Psoas muscle (tissue), 8 donors: ENCODE results near the gene NIPAL3. TPM values are rescaled to one million over a fixed set of nuclear protein-coding genes. Genes with fewer than 3 reads are reported as not detected.
A peak's percentile ranks its signal among the peaks of the same experiment; 100 is the strongest.

Experiments
- ATAC-seq, 4 donors: fragments of 200-7000 bp; cut with Tn5 transposase; one replicate each; pipeline ENCODE4 v1.9.1; 2020; ENCODE audit warnings: moderate library complexity in 3 of 4, mild to moderate bottlenecking in 2 of 4
- DNase-seq, 2 donors: peaks; one replicate each; pipeline ENCODE4 v3.0.0-alpha.2; 2020
- H3K27ac ChIP-seq: fragments of 200-600 bp; one replicate; pipeline ENCODE4 v1.8.0; 2022
- H3K27me3 ChIP-seq, 3 donors: fragments of 200-600 bp in 1 of 3; one replicate each; pipeline versions ENCODE4 v1.6.1 to v1.8.0; 2013 to 2022; ENCODE audit warnings: low read length in 2 of 3, mild to moderate bottlenecking in 2 of 3, moderate library complexity in 1 of 3; ENCODE audit not compliant: insufficient read depth in 3 of 3
- H3K36me3 ChIP-seq, 2 donors: fragments of 200-600 bp in 1 of 2; one replicate each; pipeline versions ENCODE4 v1.6.1 to v1.8.0; 2013 to 2022; ENCODE audit warnings: low read depth in 1 of 2, mild to moderate bottlenecking in 1 of 2, moderate library complexity in 1 of 2; ENCODE audit not compliant: insufficient read depth in 1 of 2
- H3K4me1 ChIP-seq: fragments of 200-600 bp; one replicate; pipeline ENCODE4 v1.8.0; 2022
- H3K4me3 ChIP-seq: fragments of 200-600 bp; one replicate; pipeline ENCODE4 v1.8.0; 2022; ENCODE audit warnings: mild to moderate bottlenecking
- H3K9me3 ChIP-seq: fragments of 200-600 bp; one replicate; pipeline ENCODE4 v1.8.0; 2022
- WGBS, 3 donors: extraction: QIAGEN DNeasy Blood & Tissue Kit; methylation state at CpG; one replicate each; pipeline versions ENCODE4 v1.1.6 to v1.1.7; 2013; 5-methylcytosine and 5-hydroxymethylcytosine counted together
- intact Hi-C, 2 donors: fragments of 100-400 bp; cut with DNase I; formaldehyde crosslinking; loops; one replicate each; pipeline versions ENCODE4 v1.11.0 to v1.14.2; 2022
- long read RNA-seq, 2 donors: library from polyadenylated mRNA; unstranded; transcript quantifications; one replicate each; pipeline ENCODE4 v2.0.0, GENCODE V29; 2021
- polyA plus RNA-seq, 3 donors: library from polyadenylated mRNA; stranded (reverse); fragments of 200-250 nt; gene quantifications; one replicate each; pipeline ENCODE4 v1.2.3, GENCODE V29; 2013
- total RNA-seq, 4 donors: library from RNA; stranded (reverse); fragmentation: NEBNext Ultra II Directional in 2 of 4; extraction: Animal tissue kit (Norgen Biotek cat#: 25700) in 2 of 4; gene quantifications; one replicate each; pipeline versions ENCODE4 v1.2.1 to v1.2.4, GENCODE V29; 2021 to 2023
- TF ChIP-seq, protein P1 (sequence below): fragments of 200-600 bp; IDR thresholded peaks from one replicate; pipeline ENCODE4 v1.8.0; 2022; ENCODE audit warnings: antibody characterized with exemption
- donor health status: healthy with polysubstance abuse.
- donor health status: DM: no; HTN: no; CAD: no; lungs with moderate emphysema.
- donor health status: Bipolar disorder and iron deficiency.
- donor health status: healthy.
- donor health status: DM: yes; HTN: yes; CAD: no.
- donor health status: DM: no; HTN: no; CAD: no.
- donor health status: DM: no; HTN: no; CAD: no.
- donor health status: DM: yes; HTN: yes; CAD: no.

NIPAL3 gene
- total RNA-seq: 10 to 100 TPM in 1 of 4 donors, 1 to 10 TPM in 3; 3.5 to 10.9 (median 5.2) TPM
- 1 to 10 TPM; 1.1 to 5.0 (median 1.8) TPM for polyA plus RNA-seq
- long read RNA-seq, donor 1, partial matches to known transcripts: 0 of 4 reads
- long read RNA-seq, donor 1, other reads (novel, unspliced or antisense): 1 of 4 reads
- long read RNA-seq, donor 2, partial matches to known transcripts: 2 of 6 reads
- long read RNA-seq, donor 2, other reads (novel, unspliced or antisense): 0 of 6 reads

- 4 to 5% (median 4%) methylated on average over 26 to 28 of the region's 28 CpGs for WGBS, 3 donors
- H3K4me1 ChIP-seq: no peaks in the 10 kb centered on the region
- DNase-seq (peak; percentile 98), ATAC-seq (peak; percentile 95 to 97 (median 96))
- no peaks in the 10 kb centered on the region for H3K36me3 ChIP-seq
- H3K27me3 ChIP-seq: peaks cover 0 to 4% (median 0%) of the 10 kb centered on the region in 3 donors
- H3K4me3 ChIP-seq: peak within 1 kb of the TSS; percentile 75
- H3K9me3 ChIP-seq: no peaks in the 10 kb centered on the region
- TF ChIP-seq, protein P1, sequence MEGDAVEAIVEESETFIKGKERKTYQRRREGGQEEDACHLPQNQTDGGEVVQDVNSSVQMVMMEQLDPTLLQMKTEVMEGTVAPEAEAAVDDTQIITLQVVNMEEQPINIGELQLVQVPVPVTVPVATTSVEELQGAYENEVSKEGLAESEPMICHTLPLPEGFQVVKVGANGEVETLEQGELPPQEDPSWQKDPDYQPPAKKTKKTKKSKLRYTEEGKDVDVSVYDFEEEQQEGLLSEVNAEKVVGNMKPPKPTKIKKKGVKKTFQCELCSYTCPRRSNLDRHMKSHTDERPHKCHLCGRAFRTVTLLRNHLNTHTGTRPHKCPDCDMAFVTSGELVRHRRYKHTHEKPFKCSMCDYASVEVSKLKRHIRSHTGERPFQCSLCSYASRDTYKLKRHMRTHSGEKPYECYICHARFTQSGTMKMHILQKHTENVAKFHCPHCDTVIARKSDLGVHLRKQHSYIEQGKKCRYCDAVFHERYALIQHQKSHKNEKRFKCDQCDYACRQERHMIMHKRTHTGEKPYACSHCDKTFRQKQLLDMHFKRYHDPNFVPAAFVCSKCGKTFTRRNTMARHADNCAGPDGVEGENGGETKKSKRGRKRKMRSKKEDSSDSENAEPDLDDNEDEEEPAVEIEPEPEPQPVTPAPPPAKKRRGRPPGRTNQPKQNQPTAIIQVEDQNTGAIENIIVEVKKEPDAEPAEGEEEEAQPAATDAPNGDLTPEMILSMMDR: peak; percentile 64
- intact Hi-C loops: loop anchor here in 1 of 2 donors (10.0 kb wide), 1 partner anchor 219 kb away; no protein-coding TSS in a partner anchor
- no peak within 1 kb of the TSS for H3K27ac ChIP-seq
Observed at GRCh38 chr1:24415334-24415909, at the start of gene NIPAL3. TSS of gene NIPAL3 (plus strand) at chr1:24415802. CDS start at chr1:24419548, 3,746 bp downstream.

DNA sequence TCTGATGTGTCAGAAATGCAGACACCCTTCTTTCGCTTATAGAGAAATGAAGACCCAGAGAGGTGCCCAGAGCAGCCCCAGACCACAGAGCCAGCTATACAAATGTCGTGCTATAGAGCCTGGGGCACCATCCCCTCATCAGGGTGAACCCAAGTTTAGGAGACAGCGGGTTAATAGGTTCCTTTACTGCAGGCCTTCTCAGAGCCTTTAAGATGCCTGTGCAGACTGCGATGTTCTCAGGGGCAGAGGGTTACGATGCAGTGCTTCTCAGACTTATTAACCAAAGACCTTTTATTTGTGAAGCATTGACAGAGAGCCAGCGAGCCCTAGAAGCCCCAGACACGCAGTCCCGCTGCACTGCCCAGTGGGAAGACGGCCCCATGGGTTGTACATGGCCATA, 48.9 kb upstream of the NIPAL3 start:
- no peak for DNase-seq
- Histone ChIP-seq H3K27me3 (no peaks in the 10 kb centered on the region), H3K27ac (no peak overlapping the region), H3K4me1 (no peaks in the 10 kb centered on the region), H3K4me3 (no peak overlapping the region), H3K9me3 (no peaks in the 10 kb centered on the region), H3K36me3 (no peaks in the 10 kb centered on the region)
- 97 to 98% (median 97%) methylated on average over 9 of the region's 9 CpGs for WGBS, 3 donors
- intact Hi-C loops: no loop called here
- no peak for ATAC-seq
- TF ChIP-seq, protein P1: no peak

- intact Hi-C loops: no loop called here
- ATAC-seq (peak; percentile 82 to 89 (median 84)), DNase-seq (peak; percentile 73 to 84)
- WGBS, 3 donors: 52 to 90% (median 73%) methylated on average over 4 of the region's 4 CpGs
- Histone ChIP-seq H3K27me3 (no peaks in the 10 kb centered on the region), H3K9me3 (no peaks in the 10 kb centered on the region), H3K27ac (peak overlapping the region; percentile 56), H3K4me3 (no peak overlapping the region), H3K36me3 (no peaks in the 10 kb centered on the region), H3K4me1 (no peaks in the 10 kb centered on the region)
- TF ChIP-seq, protein P1: no peak
Observed at GRCh38 chr1:24369199-24369598, 46.4 kb upstream of the NIPAL3 start.

GRCh38 chr1:24369801-24370200, 45.8 kb upstream of the NIPAL3 start:
- Histone ChIP-seq H3K36me3 (no peaks in the 10 kb centered on the region), H3K4me1 (no peaks in the 10 kb centered on the region), H3K4me3 (no peak overlapping the region), H3K9me3 (no peaks in the 10 kb centered on the region), H3K27ac (no peak overlapping the region), H3K27me3 (no peaks in the 10 kb centered on the region)
- intact Hi-C loops: no loop called here
- no peak for ATAC-seq
- WGBS, 3 donors: 93 to 96% (median 94%) methylated on average over 4 of the region's 4 CpGs
- DNase-seq: no peak
- TF ChIP-seq, protein P1: no peak
